ENCODE measurements around the gene TSPAN10. TPM values are rescaled to one million over a fixed set of nuclear protein-coding genes. Genes with fewer than 3 reads are reported as not detected.

Gene TSPAN10
- total and polyA plus RNA-seq, 2 of the 13 experiments (the other 11 are each of a cell fraction or from before 2014, with no cell fraction given): 0.54 to 0.75 TPM

DNA sequence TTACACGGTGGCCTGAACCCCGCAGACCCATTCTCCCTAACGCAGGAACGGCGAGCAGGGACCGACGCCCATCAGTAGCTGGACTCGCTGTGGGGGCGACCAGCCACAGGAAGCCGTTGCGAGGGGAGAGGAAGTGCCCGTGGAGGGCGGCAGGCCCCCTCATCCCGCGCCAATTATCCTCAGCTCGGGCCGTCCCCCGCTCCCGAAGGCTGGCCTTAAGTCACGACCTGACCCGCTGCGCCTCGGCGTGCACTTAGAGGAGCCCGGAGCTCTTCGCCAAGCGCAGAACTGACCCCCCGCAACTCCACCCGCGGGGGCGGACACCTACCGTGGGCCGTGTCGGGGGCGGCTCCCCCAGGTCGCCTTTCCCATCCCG, 46.2 kb downstream of the TSPAN10 start (continued):
- no peak; the same call in 1 of the 2 replicates for TF ChIP-seq MED13 (CRISPR knock-in tag; IDR thresholded peaks at IDR 0.05)
- no peak for TF ChIP-seq SAFB2 (CRISPR knock-in tag; IDR thresholded peaks at IDR 0.05; ENCODE audit: borderline replicate concordance, low read depth)
- no peak for TF ChIP-seq ZNF644 (CRISPR knock-in tag; IDR thresholded peaks at IDR 0.05; ENCODE audit: low read depth)
- TF ChIP-seq KAT7 (CRISPR knock-in tag; IDR thresholded peaks at IDR 0.05; ENCODE audit: borderline replicate concordance): no peak
- TF ChIP-seq, protein P1, sequence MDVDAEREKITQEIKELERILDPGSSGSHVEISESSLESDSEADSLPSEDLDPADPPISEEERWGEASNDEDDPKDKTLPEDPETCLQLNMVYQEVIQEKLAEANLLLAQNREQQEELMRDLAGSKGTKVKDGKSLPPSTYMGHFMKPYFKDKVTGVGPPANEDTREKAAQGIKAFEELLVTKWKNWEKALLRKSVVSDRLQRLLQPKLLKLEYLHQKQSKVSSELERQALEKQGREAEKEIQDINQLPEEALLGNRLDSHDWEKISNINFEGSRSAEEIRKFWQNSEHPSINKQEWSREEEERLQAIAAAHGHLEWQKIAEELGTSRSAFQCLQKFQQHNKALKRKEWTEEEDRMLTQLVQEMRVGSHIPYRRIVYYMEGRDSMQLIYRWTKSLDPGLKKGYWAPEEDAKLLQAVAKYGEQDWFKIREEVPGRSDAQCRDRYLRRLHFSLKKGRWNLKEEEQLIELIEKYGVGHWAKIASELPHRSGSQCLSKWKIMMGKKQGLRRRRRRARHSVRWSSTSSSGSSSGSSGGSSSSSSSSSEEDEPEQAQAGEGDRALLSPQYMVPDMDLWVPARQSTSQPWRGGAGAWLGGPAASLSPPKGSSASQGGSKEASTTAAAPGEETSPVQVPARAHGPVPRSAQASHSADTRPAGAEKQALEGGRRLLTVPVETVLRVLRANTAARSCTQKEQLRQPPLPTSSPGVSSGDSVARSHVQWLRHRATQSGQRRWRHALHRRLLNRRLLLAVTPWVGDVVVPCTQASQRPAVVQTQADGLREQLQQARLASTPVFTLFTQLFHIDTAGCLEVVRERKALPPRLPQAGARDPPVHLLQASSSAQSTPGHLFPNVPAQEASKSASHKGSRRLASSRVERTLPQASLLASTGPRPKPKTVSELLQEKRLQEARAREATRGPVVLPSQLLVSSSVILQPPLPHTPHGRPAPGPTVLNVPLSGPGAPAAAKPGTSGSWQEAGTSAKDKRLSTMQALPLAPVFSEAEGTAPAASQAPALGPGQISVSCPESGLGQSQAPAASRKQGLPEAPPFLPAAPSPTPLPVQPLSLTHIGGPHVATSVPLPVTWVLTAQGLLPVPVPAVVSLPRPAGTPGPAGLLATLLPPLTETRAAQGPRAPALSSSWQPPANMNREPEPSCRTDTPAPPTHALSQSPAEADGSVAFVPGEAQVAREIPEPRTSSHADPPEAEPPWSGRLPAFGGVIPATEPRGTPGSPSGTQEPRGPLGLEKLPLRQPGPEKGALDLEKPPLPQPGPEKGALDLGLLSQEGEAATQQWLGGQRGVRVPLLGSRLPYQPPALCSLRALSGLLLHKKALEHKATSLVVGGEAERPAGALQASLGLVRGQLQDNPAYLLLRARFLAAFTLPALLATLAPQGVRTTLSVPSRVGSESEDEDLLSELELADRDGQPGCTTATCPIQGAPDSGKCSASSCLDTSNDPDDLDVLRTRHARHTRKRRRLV (CRISPR knock-in tag; IDR thresholded peaks at IDR 0.05): no peak
- TF ChIP-seq ZBTB8A (CRISPR knock-in tag; IDR thresholded peaks at IDR 0.05; ENCODE audit: borderline replicate concordance, low read depth): no peak
- 0 out of 2 replicates have a peak, but pooled peaks have one; percentile 40 for TF ChIP-seq ZNF235 (CRISPR knock-in tag; IDR thresholded peaks at IDR 0.05; ENCODE audit: borderline replicate concordance)
- peak; percentile 23; the same call in 1 of the 2 replicates for TF ChIP-seq ZHX1 (CRISPR knock-in tag; IDR thresholded peaks at IDR 0.05; ENCODE audit: low read depth)
- TF ChIP-seq MED1 (CRISPR knock-in tag; IDR thresholded peaks at IDR 0.05): no peak
- no peak for TF ChIP-seq GTF3A (CRISPR knock-in tag; conservative IDR thresholded peaks at IDR 0.05)
- TF ChIP-seq ZNF234 (CRISPR knock-in tag; conservative IDR thresholded peaks at IDR 0.05): no peak
- TF ChIP-seq RFX5 (IDR thresholded peaks at IDR 0.05; ENCODE audit: low read depth, low read length): no peak
- TF ChIP-seq MIER2 (CRISPR knock-in tag; IDR thresholded peaks at IDR 0.05): no peak
- no peak for TF ChIP-seq TCF7 (IDR thresholded peaks at IDR 0.05; ENCODE audit: low read depth)
- TF ChIP-seq ZNF572 (CRISPR knock-in tag; IDR thresholded peaks at IDR 0.05): no peak
- no peak for TF ChIP-seq YEATS4 (CRISPR knock-in tag; IDR thresholded peaks at IDR 0.05; ENCODE audit: borderline replicate concordance)
- TF ChIP-seq ZNF460 (CRISPR knock-in tag; IDR thresholded peaks at IDR 0.05; ENCODE audit: borderline replicate concordance): no peak
- TF ChIP-seq FOXA3 (CRISPR knock-in tag; IDR thresholded peaks at IDR 0.05): no peak
- TF ChIP-seq WIZ (CRISPR knock-in tag; IDR thresholded peaks at IDR 0.05): 0 out of 2 replicates have a peak, but pooled peaks have one; percentile 35
- TF ChIP-seq REPIN1 (CRISPR knock-in tag; IDR thresholded peaks at IDR 0.05; ENCODE audit: borderline replicate concordance, low read depth): no peak
- 0 out of 2 replicates have a peak, but pooled peaks have one; percentile 56 for TF ChIP-seq ZNF446 (CRISPR knock-in tag; IDR thresholded peaks at IDR 0.05)
- peak; percentile 7 for TF ChIP-seq HIVEP1 (CRISPR knock-in tag; IDR thresholded peaks at IDR 0.05)
- TF ChIP-seq ZNF337 (CRISPR knock-in tag; IDR thresholded peaks at IDR 0.05; ENCODE audit: borderline replicate concordance, low read depth): no peak
- TF ChIP-seq RBFOX2 (IDR thresholded peaks at IDR 0.05; ENCODE audit: low read depth, low read length): no peak
- TF ChIP-seq HNRNPL (IDR thresholded peaks at IDR 0.05; ENCODE audit: low read depth, low read length): no peak
- TF ChIP-seq ZNF768 (CRISPR knock-in tag; IDR thresholded peaks at IDR 0.05): no peak

Measured in HepG2 (cell line).